Measurements from ENCODE around the gene KCNJ6.

- no peak for TF ChIP-seq POLR2A (IDR thresholded peaks at IDR 0.05; ENCODE audit: control extremely low read depth in 1 of 2, low read depth in 2 of 2, low read length in 2 of 2)
- no peak for TF ChIP-seq ATF3 (IDR thresholded peaks at IDR 0.05; ENCODE audit: insufficient read depth, low read depth, low read length)
- TF ChIP-seq RAD21 (IDR thresholded peaks at IDR 0.05 in 1 of 2, conservative IDR thresholded peaks at IDR 0.05 in 1 of 2; ENCODE audit: low read depth in 2 of 2, low read length in 2 of 2): no peak
- TF ChIP-seq CEBPB (IDR thresholded peaks at IDR 0.05; ENCODE audit: low read depth, low read length): no peak
- no peak for TF ChIP-seq RFX5 (IDR thresholded peaks at IDR 0.05; ENCODE audit: borderline replicate concordance, low read depth, low read length)
- TF ChIP-seq SUZ12 (IDR thresholded peaks at IDR 0.05; ENCODE audit: low read length): no peak
- no peak for TF ChIP-seq POLR2AphosphoS5 (IDR thresholded peaks at IDR 0.05; ENCODE audit: low read depth, low read length)
- TF ChIP-seq NANOG (IDR thresholded peaks at IDR 0.05; ENCODE audit: insufficient read depth, low read depth, low read length, poor library complexity, severe bottlenecking): no peak
- TF ChIP-seq TCF12 (IDR thresholded peaks at IDR 0.05; ENCODE audit: low read depth, low read length): no peak
These were observed 357.5 kb downstream of the KCNJ6 start for GRCh38 chr21:37558676-37559211.
